Measurements from ENCODE around the gene AFF3.

The AFF3 gene

GRCh38 chr2:100068395-100068794, 74.0 kb downstream of the AFF3 start:
- DNase-seq (ENCODE audit: low spot score): no peak

GRCh38 chr2:100067784-100068183, 74.6 kb downstream of the AFF3 start:
- DNase-seq (ENCODE audit: low spot score): no peak

GRCh38 chr2:100066856-100067255, 75.5 kb downstream of the AFF3 start:
- no peak for DNase-seq (ENCODE audit: low spot score)

GRCh38 chr2:100066246-100066645, 76.1 kb downstream of the AFF3 start:
- no peak for DNase-seq (ENCODE audit: low spot score)

- DNase-seq (ENCODE audit: low spot score): no peak
These were observed 77.6 kb downstream of the AFF3 start for GRCh38 chr2:100064592-100065428.

GRCh38 chr2:100064165-100064564, 78.2 kb downstream of the AFF3 start:
- DNase-seq (ENCODE audit: low spot score): no peak

- no peak for DNase-seq (ENCODE audit: low spot score)
These were observed 78.9 kb downstream of the AFF3 start for GRCh38 chr2:100063459-100063953.

- no peak for DNase-seq (ENCODE audit: low spot score)
These were observed 80.1 kb downstream of the AFF3 start for GRCh38 chr2:100062336-100062735.

- peak; percentile 23 for DNase-seq (ENCODE audit: low spot score)
These were observed 81.5 kb downstream of the AFF3 start for GRCh38 chr2:100060875-100061274.

GRCh38 chr2:100059638-100060037, 82.8 kb downstream of the AFF3 start:
- DNase-seq (ENCODE audit: low spot score): no peak

- no peak for DNase-seq (ENCODE audit: low spot score)
These were observed 84.5 kb downstream of the AFF3 start for GRCh38 chr2:100057901-100058261.

GRCh38 chr2:100054426-100054825, 88.0 kb downstream of the AFF3 start:
- no peak for DNase-seq (ENCODE audit: low spot score)

- DNase-seq (ENCODE audit: low spot score): no peak
These were observed 89.1 kb downstream of the AFF3 start for GRCh38 chr2:100053087-100053885.

- DNase-seq (ENCODE audit: low spot score): no peak
These were observed 89.7 kb downstream of the AFF3 start for GRCh38 chr2:100052650-100053049.

GRCh38 chr2:100051253-100051652, 91.1 kb downstream of the AFF3 start:
- DNase-seq (ENCODE audit: low spot score): no peak

GRCh38 chr2:100050685-100051084, 91.7 kb downstream of the AFF3 start:
- DNase-seq (ENCODE audit: low spot score): no peak

GRCh38 chr2:100046961-100047947, 95.1 kb downstream of the AFF3 start:
- no peak for DNase-seq (ENCODE audit: low spot score)

GRCh38 chr2:100045000-100045399, 97.4 kb downstream of the AFF3 start:
- no peak for DNase-seq (ENCODE audit: low spot score)

- DNase-seq (ENCODE audit: low spot score): no peak
These were observed 98.5 kb downstream of the AFF3 start for GRCh38 chr2:100043891-100044255.

GRCh38 chr2:100043081-100043890, 99.1 kb downstream of the AFF3 start:
- no peak for DNase-seq (ENCODE audit: low spot score)

- no peak for DNase-seq (ENCODE audit: low spot score)
These were observed 99.8 kb downstream of the AFF3 start for GRCh38 chr2:100042562-100042961.

Data from CD4-positive, alpha-beta T cell treated with Interleukin-6 at 100 ng/mL for 8 hours (primary cell).